ENCODE data around the gene SLAMF1. TPM values are rescaled to one million over a fixed set of nuclear protein-coding genes. Genes with fewer than 3 reads are reported as not detected.

Gene SLAMF1
- total RNA-seq, 2 donors from 2014 or later, result 52.1 to 86.2 TPM

GRCh38 chr1:160558660-160559380, 88.0 kb downstream of the SLAMF1 start:
- ATAC-seq (no peak), DNase-seq (ENCODE audit: low spot score) (no peak)
- H3K9me3 Mint-ChIP-seq, result peaks cover 13% of the 10 kb centered on the region
- no peaks in the 10 kb centered on the region for H3K27me3 Mint-ChIP-seq
- peak overlapping the region; percentile 78 for H3K4me3 Mint-ChIP-seq
- peaks cover 37% of the 10 kb centered on the region for H3K36me3 Mint-ChIP-seq
- peak overlapping the region; percentile 79 for H3K27ac Mint-ChIP-seq
- H3K4me1 Mint-ChIP-seq (ENCODE audit: low read depth in 2 of 2), result peaks cover 35 to 50% of the 10 kb centered on the region in 2 donors

Other genes starting within 250 kb of the SLAMF1 start
- not detected for gene VANGL2, start 246.5 kb downstream of the SLAMF1 start, total RNA-seq
- gene SLAMF6, start 123.8 kb downstream of the SLAMF1 start, total RNA-seq, result 10 to 100 TPM; 10.9 to 17.7 TPM
- gene CD84, start 67.5 kb downstream of the SLAMF1 start, total RNA-seq, result 10 to 100 TPM in 1 of 2 donors, 1 to 10 TPM in 1; 3.8 to 13.4 TPM
- 100 to 1,000 TPM; 434 to 816 TPM for gene CD48, start 64.8 kb upstream of the SLAMF1 start, total RNA-seq
- gene SLAMF7, start 92.2 kb upstream of the SLAMF1 start, total RNA-seq, result 1,000 to 10,000 TPM in 1 of 2 donors, 100 to 1,000 TPM in 1; 677 to 1,669 TPM
- gene LY9, start 149.1 kb upstream of the SLAMF1 start, total RNA-seq, result 1 to 10 TPM in 1 of 2 donors, under 1 TPM in 1; 0.92 to 1.2 TPM
- gene CD244, start 215.8 kb upstream of the SLAMF1 start, total RNA-seq, result 10 to 100 TPM; 36.6 to 64.4 TPM
- gene ITLN1, start 238.1 kb upstream of the SLAMF1 start, total RNA-seq, result not detected